Mononuclear cell (primary cell): ENCODE measurements around the gene NOTCH1. TPM values are rescaled to one million over a fixed set of nuclear protein-coding genes. Genes with fewer than 3 reads are reported as not detected.
"Not testable (repeated sequence)": the region's sequence is repeated elsewhere in the genome, so short reads cannot be mapped to it uniquely, and the experiment has no call there.

Source experiments
- H3K27me3 ChIP-seq: 2 replicates; pipeline ENCODE4 v1.6.0; 2011; ENCODE audit warnings: low read length, control low read depth; ENCODE audit not compliant: insufficient read depth
- H3K4me1 ChIP-seq: 2 replicates; pipeline ENCODE4 v1.5.1; 2011; ENCODE audit warnings: mild to moderate bottlenecking, low read length, control low read depth; ENCODE audit not compliant: insufficient read depth
- H3K4me3 ChIP-seq: 2 replicates; pipeline ENCODE4 v1.5.1; 2011; ENCODE audit warnings: mild to moderate bottlenecking, low read length, moderate library complexity
- H3K9me3 ChIP-seq: 2 replicates; pipeline ENCODE4 v1.5.1; 2011; ENCODE audit warnings: low read depth, mild to moderate bottlenecking, control low read depth, low read length
- total RNA-seq: library from RNA; depleted of rRNA; stranded (reverse); fragments of >200 nt; gene quantifications from one replicate; pipeline ENCODE4 v1.2.3, GENCODE V29; 2012

NOTCH1 gene
- total RNA-seq, 1 donor, result 28.1 TPM

DNA sequence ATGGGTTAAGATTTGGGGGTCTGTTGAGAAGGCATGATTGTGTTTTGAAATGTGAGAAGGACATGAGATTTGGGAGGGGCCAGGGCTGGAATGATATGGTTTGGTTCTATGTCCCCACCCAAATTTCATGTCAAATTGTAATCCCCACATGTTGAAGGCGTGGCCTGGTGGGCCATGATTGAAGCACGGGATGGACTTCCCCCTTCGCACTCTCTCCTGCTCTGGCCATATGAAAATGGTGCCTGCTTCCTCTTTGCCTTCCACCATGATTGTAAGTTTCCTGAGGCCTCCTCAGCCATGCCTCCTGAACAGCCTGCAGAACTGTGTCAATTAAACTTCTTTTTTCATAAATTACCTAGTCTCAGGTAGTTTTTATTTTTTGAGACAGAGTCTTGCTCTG is 14.7 kb upstream of the NOTCH1 start:
- no peaks in the 10 kb centered on the region for H3K9me3 ChIP-seq
- no peaks in the 10 kb centered on the region for H3K27me3 ChIP-seq
- H3K4me1 ChIP-seq, result peaks cover 80% of the 10 kb centered on the region
- H3K4me3 ChIP-seq, result no peak overlapping the region

DNA sequence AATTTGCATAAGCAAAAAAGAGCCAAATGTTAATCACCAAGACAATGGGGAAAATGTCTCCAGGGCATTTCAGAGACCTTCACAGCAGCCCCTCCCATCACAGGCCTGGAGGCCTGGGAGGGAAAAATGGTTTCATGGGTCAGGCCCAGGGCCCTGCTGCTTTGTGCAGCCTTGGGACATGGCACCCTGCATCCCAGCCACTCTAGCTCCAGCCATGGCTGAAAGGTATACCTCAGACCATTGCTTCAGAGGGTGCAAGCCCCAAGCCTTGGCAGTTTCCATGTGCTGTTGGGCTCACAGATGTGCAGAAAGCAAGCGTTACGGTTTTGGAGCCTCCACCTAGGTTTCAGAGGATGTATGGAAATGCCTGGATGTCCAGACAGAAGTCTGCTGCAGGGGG is 13.5 kb upstream of the NOTCH1 start:
- H3K9me3 ChIP-seq, H3K27me3 ChIP-seq, H3K4me3 ChIP-seq: not testable (repeated sequence)
- peaks cover 68% of the 10 kb centered on the region for H3K4me1 ChIP-seq

- not testable (repeated sequence) for H3K4me3 ChIP-seq, H3K9me3 ChIP-seq, H3K27me3 ChIP-seq
- peaks cover 63% of the 10 kb centered on the region for H3K4me1 ChIP-seq
Measured at GRCh38 chr9:136558846-136559245, 13.0 kb upstream of the NOTCH1 start.

DNA sequence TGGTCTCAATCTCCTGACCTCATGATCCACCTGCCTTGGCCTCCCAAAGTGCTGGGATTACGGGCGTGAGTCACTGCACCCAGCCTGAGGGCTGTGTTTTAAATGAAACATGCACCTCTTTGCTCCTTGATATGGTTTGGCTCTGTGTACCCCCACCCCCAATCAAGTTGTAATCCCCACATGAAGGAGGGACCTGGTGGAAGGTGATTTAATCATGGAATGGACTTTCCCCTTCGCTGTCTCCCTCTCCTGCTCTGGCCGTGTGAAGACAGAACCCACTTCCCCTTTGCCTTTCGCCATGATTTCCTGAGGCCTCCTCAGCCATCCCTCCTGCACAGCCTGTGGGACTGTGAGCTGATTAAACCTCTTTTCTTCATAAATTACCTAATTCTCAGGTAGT is 12.5 kb upstream of the NOTCH1 start:
- Histone ChIP-seq H3K4me3 (no peak overlapping the region), H3K4me1 (peaks cover 58% of the 10 kb centered on the region), H3K9me3 (no peaks in the 10 kb centered on the region), H3K27me3 (no peaks in the 10 kb centered on the region)

- peaks cover 52% of the 10 kb centered on the region for H3K4me1 ChIP-seq
- H3K9me3 ChIP-seq, result no peaks in the 10 kb centered on the region
- no peaks in the 10 kb centered on the region for H3K27me3 ChIP-seq
- no peak overlapping the region for H3K4me3 ChIP-seq
Measured at GRCh38 chr9:136557036-136557435, 11.2 kb upstream of the NOTCH1 start.

DNA sequence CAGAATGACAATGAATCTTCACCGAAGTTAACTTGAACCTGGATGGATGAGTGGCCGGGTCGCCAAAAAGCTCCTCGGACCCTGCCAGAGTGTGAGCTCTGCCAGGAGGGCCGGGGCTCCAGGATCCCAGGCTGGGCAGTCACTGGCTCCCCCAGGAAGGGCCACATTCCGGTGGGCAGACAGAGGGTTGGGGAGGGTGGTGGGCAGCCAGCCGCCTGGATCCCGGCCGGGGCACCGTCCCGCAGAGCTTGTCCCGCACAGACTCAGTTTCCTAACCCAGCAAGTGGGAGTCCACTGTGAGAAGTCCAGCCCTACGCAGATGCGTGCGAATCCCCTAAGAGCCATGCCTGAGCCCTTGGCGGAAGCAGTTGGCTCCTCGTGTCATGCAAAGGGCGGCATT is 10.3 kb upstream of the NOTCH1 start:
- no peaks in the 10 kb centered on the region for H3K9me3 ChIP-seq
- no peaks in the 10 kb centered on the region for H3K27me3 ChIP-seq
- peaks cover 58% of the 10 kb centered on the region for H3K4me1 ChIP-seq
- no peak overlapping the region for H3K4me3 ChIP-seq

DNA sequence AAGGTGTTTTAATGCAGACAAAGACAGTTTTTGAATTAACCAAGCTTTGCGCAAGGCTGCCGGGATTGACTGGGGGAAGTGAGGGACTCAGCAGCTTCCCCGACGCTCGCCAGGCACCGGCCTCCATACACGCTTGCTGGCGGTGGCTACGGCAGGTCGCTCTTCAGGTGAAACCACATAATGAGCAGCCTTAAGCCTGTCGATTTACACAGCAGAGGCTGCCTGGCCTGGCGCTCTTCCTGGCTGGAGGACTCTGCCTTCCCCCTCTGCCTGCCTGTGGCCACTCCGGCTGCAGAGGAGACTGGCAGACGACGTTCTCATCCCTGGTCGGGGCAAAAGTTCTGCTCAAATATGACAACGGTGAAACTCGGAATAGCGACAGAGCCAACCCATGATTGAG is 9.0 kb upstream of the NOTCH1 start:
- Histone ChIP-seq H3K27me3 (no peaks in the 10 kb centered on the region), H3K4me1 (peaks cover 58% of the 10 kb centered on the region), H3K9me3 (no peaks in the 10 kb centered on the region), H3K4me3 (no peak overlapping the region)

GRCh38 chr9:136553581-136553980 is 7.7 kb upstream of the NOTCH1 start:
- H3K9me3 ChIP-seq, result no peaks in the 10 kb centered on the region
- no peaks in the 10 kb centered on the region for H3K27me3 ChIP-seq
- H3K4me3 ChIP-seq, result no peak overlapping the region
- H3K4me1 ChIP-seq, result peaks cover 51% of the 10 kb centered on the region

DNA sequence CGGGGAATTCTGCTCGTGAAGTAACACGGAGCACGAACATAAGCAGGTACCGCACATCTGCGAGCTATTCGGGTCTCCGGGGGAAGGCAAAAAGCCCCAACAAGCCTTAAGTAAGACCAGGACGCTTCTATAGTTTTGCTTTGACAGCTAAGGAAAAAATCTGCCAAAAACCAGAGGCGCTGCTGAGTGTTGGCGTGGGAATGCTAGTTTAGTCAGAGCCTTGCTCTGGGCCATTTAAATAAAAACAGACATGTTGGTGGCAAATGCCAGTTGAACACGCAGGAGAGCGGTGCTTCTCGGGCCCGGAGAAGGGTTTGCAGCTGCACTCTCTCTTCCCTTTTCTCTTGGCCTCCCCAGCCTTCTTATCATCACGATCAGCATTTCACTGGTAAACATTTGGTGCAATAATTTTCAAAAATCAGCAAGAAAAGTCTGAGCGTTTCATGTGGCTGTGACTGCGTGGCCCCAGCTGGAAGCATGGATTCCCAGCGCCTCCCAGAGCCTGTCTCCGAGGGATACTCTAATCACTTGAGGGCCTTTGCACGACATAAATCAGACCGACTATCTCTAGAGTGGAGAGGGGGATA is 6.4 kb upstream of the NOTCH1 start:
- Histone ChIP-seq H3K4me3 (no peak overlapping the region), H3K27me3 (no peaks in the 10 kb centered on the region), H3K4me1 (peaks cover 45% of the 10 kb centered on the region), H3K9me3 (no peaks in the 10 kb centered on the region)

DNA sequence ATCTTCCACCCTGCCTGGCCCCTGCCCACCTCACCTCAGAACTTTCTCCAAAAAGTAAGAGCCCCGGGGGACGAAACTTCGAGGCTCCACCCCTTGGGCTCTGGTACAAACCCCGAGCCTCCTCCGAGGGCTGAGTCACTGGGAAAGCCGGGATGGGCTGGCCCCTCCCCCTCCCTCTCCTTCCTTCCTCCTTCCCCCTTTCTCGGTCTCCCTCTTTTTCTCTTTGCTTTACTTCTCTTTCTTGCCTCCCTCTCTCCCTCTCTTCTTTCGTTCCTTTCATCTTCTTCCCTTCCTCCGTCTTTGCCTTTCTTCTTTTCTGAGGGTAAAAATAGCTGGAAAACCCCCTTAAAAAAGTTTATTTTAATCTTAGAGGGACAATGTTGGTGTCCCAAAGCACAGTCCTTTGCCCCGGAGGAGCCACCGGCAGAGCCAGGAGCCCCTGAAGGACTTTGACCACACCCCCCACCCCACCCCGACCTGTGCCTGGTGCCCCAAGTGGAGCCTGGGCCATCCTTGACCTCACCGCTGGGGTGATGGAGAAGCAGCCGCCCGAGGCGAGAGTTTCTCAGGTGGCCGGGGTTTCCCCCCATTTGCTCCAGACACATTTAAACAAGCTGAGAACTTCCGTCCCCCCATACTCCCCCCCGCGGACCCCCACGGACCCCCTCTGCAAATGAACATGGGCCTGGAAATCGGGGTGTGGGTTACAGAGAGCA is 5.7 kb upstream of the NOTCH1 start:
- Histone ChIP-seq H3K9me3 (no peaks in the 10 kb centered on the region), H3K4me3 (no peak overlapping the region), H3K4me1 (peaks cover 48% of the 10 kb centered on the region), H3K27me3 (no peaks in the 10 kb centered on the region)

- Histone ChIP-seq H3K9me3 (no peaks in the 10 kb centered on the region), H3K4me3 (no peak overlapping the region), H3K27me3 (no peaks in the 10 kb centered on the region), H3K4me1 (peaks cover 52% of the 10 kb centered on the region)
Measured at GRCh38 chr9:136550439-136551289, 4.8 kb upstream of the NOTCH1 start.

DNA sequence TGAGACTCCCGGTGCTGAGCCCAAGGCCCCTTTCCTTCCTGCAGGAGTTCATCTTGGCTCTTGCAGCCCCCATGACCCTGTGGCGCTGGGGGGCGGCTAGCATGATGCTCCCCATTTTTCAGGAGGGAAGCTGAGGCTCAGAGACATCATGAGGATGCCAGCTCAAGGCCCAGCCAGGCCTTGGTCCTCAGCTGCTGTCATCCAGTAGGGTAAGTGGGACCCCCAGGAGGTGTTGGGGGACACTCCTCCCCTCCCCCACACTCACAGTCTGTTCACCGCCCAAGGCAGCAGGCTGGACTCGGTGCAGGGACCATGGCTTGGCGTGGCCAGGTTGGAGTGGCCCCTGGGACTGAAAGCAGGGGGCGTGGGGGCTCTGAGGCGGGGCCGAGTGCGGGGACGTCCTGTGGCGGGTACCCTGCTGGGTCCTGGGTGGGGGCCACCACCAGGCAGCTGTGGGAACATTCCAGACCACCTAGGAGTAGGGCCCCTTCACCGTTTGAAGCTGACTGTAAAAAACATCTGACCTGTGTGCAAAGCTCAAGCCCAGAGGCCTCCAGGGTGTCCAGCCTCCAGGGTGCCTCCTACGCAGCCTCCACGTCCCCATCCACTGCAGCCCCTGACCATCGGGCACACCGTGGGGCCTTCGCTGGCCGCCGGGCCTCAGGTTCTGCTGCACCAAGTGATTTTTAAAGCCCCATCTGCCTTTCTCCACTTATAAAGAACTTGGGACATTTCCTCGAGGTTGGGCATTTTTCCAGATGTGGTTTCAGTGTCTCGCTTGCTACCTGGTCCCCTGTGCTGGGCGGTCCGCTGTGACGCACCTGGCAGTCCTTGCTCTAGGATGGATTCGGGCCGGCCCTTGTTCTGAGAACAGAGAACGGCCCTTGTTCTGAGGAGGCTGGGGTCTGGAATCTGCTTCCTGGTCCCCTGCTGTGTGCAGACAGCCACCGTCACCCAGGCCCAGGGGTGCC is 3.4 kb upstream of the NOTCH1 start:
- peaks cover 56% of the 10 kb centered on the region for H3K4me1 ChIP-seq
- H3K9me3 ChIP-seq, result no peaks in the 10 kb centered on the region
- no peaks in the 10 kb centered on the region for H3K27me3 ChIP-seq
- H3K4me3 ChIP-seq, result no peak overlapping the region

- H3K9me3 ChIP-seq, result no peaks in the 10 kb centered on the region
- no peak overlapping the region for H3K4me3 ChIP-seq
- H3K27me3 ChIP-seq, result no peaks in the 10 kb centered on the region
- peaks cover 71% of the 10 kb centered on the region for H3K4me1 ChIP-seq
Measured at GRCh38 chr9:136547508-136548215, 1.8 kb upstream of the NOTCH1 start.
